ENCODE data around the gene ZNF649.

GRCh38 chr19:51889934-51890333 lies 14.9 kb downstream of the ZNF649 start:
- TF ChIP-seq EZH2 (IDR thresholded peaks at IDR 0.05; ENCODE audit: insufficient read depth, poor library complexity, severe bottlenecking) = no peak
- no peak for TF ChIP-seq EZH2phosphoT487 (IDR thresholded peaks at IDR 0.05; ENCODE audit: insufficient read depth, low read depth)
